Endothelial cell of umbilical vein (primary cell): ENCODE results near the gene CHN2. TPM values are rescaled to one million over a fixed set of nuclear protein-coding genes. Genes with fewer than 3 reads are reported as not detected.

Experiments
- BruUV-seq: library from RNA; stranded (reverse); fragments of 400-500 nt; replicated peaks from 2 replicates; lab custom pipeline; 2021; lab: Mats Ljungman, UMichigan
- CTCF ChIA-PET: fragments of 300-600, 350-600 bp; sonication (Branson Sonifier 250); formaldehyde crosslinking; loops from one replicate; lab custom pipeline; 2021; ENCODE audit warnings: antibody characterized with exemption, inconsistent platforms; lab: Charles Lee
- POLR2A ChIA-PET: fragments of 300-600, 350-600 bp; sonication (Branson Sonifier 250); formaldehyde crosslinking; loops from one replicate; lab custom pipeline; 2021; ENCODE audit warnings: antibody characterized with exemption, inconsistent platforms; lab: Charles Lee
- DNase-seq: peaks from one replicate; pipeline ENCODE4 v3.0.0-alpha.2; 2011; ENCODE audit warnings: low read depth, low spot score
- FAIRE-seq: peaks from 2 replicates; lab custom pipeline; 2011; peaks lifted over from hg19 to GRCh38; lab: Jason Lieb, UNC
- H2AFZ ChIP-seq: 2 replicates; pipeline ENCODE4 v1.6.0; 2012; ENCODE audit warnings: low read depth, low read length, control low read depth, inconsistent platforms
- H3K27ac ChIP-seq: 2 replicates; pipeline ENCODE4 v1.5.1; 2011; ENCODE audit warnings: low read depth, mild to moderate bottlenecking, control low read depth, low read length, moderate library complexity; ENCODE audit not compliant: insufficient read depth
- H3K27me3 ChIP-seq, 2 experiments: 2 replicates each; pipeline versions ENCODE4 v1.6.0 to v1.6.1; 2011; ENCODE audit warnings: low read length in 2 of 2, mixed read lengths in 1 of 2; ENCODE audit not compliant: control insufficient read depth in 2 of 2, insufficient read depth in 2 of 2
- H3K36me3 ChIP-seq, 2 experiments: 2 replicates in 1 of 2; 3 replicates in 1 of 2; pipeline ENCODE4 v1.5.1; 2011; ENCODE audit warnings: low read length in 2 of 2, mild to moderate bottlenecking in 1 of 2, moderate library complexity in 1 of 2; ENCODE audit not compliant: control insufficient read depth in 2 of 2, insufficient read depth in 2 of 2; ENCODE audit errors: extremely low read depth in 1 of 2
- H3K4me1 ChIP-seq: 3 replicates; pipeline ENCODE4 v1.5.1; 2011; ENCODE audit warnings: mild to moderate bottlenecking, low read length; ENCODE audit not compliant: control insufficient read depth, insufficient read depth; ENCODE audit errors: extremely low read depth
- H3K4me2 ChIP-seq: 2 replicates; pipeline ENCODE4 v1.6.1; 2011; ENCODE audit warnings: low read length, control low read depth, mixed read lengths; ENCODE audit not compliant: insufficient read depth
- H3K4me3 ChIP-seq, 3 experiments: fragments of 200-600 bp in 1 of 3; sonication (generic), shearing (Covaris generic) in 1 of 3; replicated peaks in 1 of 3; 2 replicates each; pipeline ENCODE4 v1.5.1; 2011 to 2016; ENCODE audit warnings: control low read depth in 3 of 3, low read length in 3 of 3, mild to moderate bottlenecking in 2 of 3, inconsistent platforms in 1 of 3, low read depth in 1 of 3, moderate library complexity in 1 of 3; ENCODE audit not compliant: insufficient read depth in 1 of 3
- H3K79me2 ChIP-seq: 2 replicates; pipeline ENCODE4 v1.6.0; 2012; ENCODE audit warnings: low read length, inconsistent platforms; ENCODE audit not compliant: control insufficient read depth, insufficient read depth
- H3K9ac ChIP-seq: replicated peaks from 2 replicates; pipeline ENCODE3; 2011; ENCODE audit warnings: low read length, control low read depth; ENCODE audit not compliant: insufficient read depth; ENCODE audit errors: extremely low read depth
- H3K9me1 ChIP-seq: replicated peaks from 3 replicates; pipeline ENCODE4 v1.6.0; 2011; ENCODE audit warnings: mild to moderate bottlenecking, low read length; ENCODE audit not compliant: control insufficient read depth, insufficient read depth; ENCODE audit errors: extremely low read depth
- H3K9me3 ChIP-seq: replicated peaks from 2 replicates; pipeline ENCODE4 v1.5.1; 2012; ENCODE audit warnings: low read length, inconsistent platforms; ENCODE audit not compliant: control insufficient read depth, insufficient read depth
- H4K20me1 ChIP-seq: replicated peaks from 2 replicates; pipeline ENCODE3; 2011; ENCODE audit warnings: mild to moderate bottlenecking, low read length; ENCODE audit not compliant: control insufficient read depth, insufficient read depth; ENCODE audit errors: extremely low read depth
- EZH2 ChIP-seq: IDR thresholded peaks from 2 replicates; pipeline ENCODE4 v1.6.1; 2012; ENCODE audit warnings: borderline replicate concordance, low read depth, mild to moderate bottlenecking, moderate library complexity, low read length, inconsistent platforms; ENCODE audit not compliant: severe bottlenecking
- FOS ChIP-seq: IDR thresholded peaks from 2 replicates; pipeline ENCODE4 v1.6.1; 2011; ENCODE audit warnings: mild to moderate bottlenecking, low read length, moderate library complexity, borderline replicate concordance; ENCODE audit not compliant: insufficient read depth
- GATA2 ChIP-seq: IDR thresholded peaks from 2 replicates; pipeline ENCODE4 v1.7.0; 2011; ENCODE audit warnings: low read depth, mild to moderate bottlenecking, moderate library complexity, mixed read lengths, low read length; ENCODE audit not compliant: insufficient read length, insufficient read depth
- JUN ChIP-seq: IDR thresholded peaks from 2 replicates; pipeline ENCODE4 v1.6.1; 2011; ENCODE audit warnings: borderline replicate concordance, low read depth; ENCODE audit not compliant: insufficient read length, insufficient read depth
- MYC ChIP-seq: IDR thresholded peaks from one replicate; pipeline ENCODE4 v1.6.1; 2011; ENCODE audit warnings: mild to moderate bottlenecking, low read depth, low read length
- POLR2A ChIP-seq: IDR thresholded peaks from 2 replicates; pipeline ENCODE4 v1.6.1; 2012; ENCODE audit warnings: low read depth, mild to moderate bottlenecking, control low read depth, low read length
- POLR2AphosphoS5 ChIP-seq: IDR thresholded peaks from 2 replicates; pipeline ENCODE4 v1.6.1; 2012; ENCODE audit warnings: low read depth, mild to moderate bottlenecking, control low read depth, low read length, moderate library complexity; ENCODE audit not compliant: insufficient read depth
- dilution Hi-C: fragments of 300-500 bp; cut with MboI; formaldehyde crosslinking; loops from one replicate; pipeline ENCODE4 v1.15.0; 2019; ENCODE audit warnings: low sequenced_read_pairs; ENCODE audit not compliant: extremely low pct_ligation_motif_present
- intact Hi-C: fragments of 100-400 bp; cut with micrococcal nuclease; formaldehyde crosslinking; loops from one replicate; pipeline ENCODE4 v1.10.0; 2022
- polyA plus RNA-seq, 4 experiments: library from polyadenylated mRNA; depleted of rRNA in 3 of 4; stranded (reverse) in 3 of 4; unstranded in 1 of 4; fragments of >200 nt; gene quantifications; 2 replicates each; pipeline versions ENCODE4 v1.2.1 to v1.2.3, GENCODE V29; 2011 to 2012; ENCODE audit warnings: missing spikeins in 1 of 4
- total RNA-seq: library from RNA; stranded (reverse); gene quantifications from 2 replicates; pipeline ENCODE4 v1.2.3, GENCODE V29; 2021
- TF ChIP-seq, protein P1 (sequence below), 2 donors: IDR thresholded peaks; 1 replicate in 1 of 2; 2 replicates in 1 of 2; pipeline ENCODE4 v1.5.1; 2011; ENCODE audit warnings: low read length in 2 of 2, mild to moderate bottlenecking in 2 of 2, moderate library complexity in 2 of 2, control low read depth in 1 of 2, inconsistent platforms in 1 of 2, low read depth in 1 of 2; ENCODE audit not compliant: insufficient read depth in 1 of 2; ENCODE audit errors: extremely low read depth in 1 of 2
- TF ChIP-seq, protein P2 (sequence below): IDR thresholded peaks from 2 replicates; pipeline ENCODE4 v1.6.1; 2011; ENCODE audit not compliant: insufficient read depth, insufficient read length

CHN2 gene
- total and polyA plus RNA-seq, 2 donors (not counting 3 experiments of a cell fraction or from before 2014, with no cell fraction given): 1.4 to 5.0 TPM

DNA sequence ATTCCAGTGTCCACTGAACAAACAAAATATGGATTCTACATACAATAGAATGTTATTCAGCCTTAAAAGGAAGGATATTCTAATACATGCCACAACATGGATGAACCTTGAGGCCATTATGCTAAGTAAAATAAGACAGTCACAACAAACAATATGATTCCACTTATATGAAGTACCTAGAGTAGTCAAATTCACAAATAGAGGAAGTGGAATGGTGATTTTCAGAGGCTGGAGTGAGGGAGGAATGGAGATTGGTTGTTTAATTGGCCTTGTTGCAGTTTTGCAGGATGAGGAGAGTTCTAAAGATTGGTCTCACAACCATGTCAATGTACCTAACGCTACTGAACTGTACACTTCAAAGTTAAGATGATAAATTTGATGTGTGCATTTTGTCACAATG lies 119.6 kb downstream of the CHN2 start:
- H2AFZ ChIP-seq: no peak overlapping the region
- no peaks in the 10 kb centered on the region for H3K79me2 ChIP-seq
- CTCF ChIA-PET: interaction anchor here (1.4 to 2.2 kb wide), 2 partner anchors 8 to 124 kb away, joined by 5 to 8 read pairs; no protein-coding TSS in a partner anchor
- no peak for DNase-seq
- dilution Hi-C loops (no loop called here), intact Hi-C loops (no loop called here)
- H3K4me1 ChIP-seq: no peaks in the 10 kb centered on the region
- H4K20me1 ChIP-seq: no peaks in the 10 kb centered on the region
- no peak overlapping the region for H3K9ac ChIP-seq
- no peak for FAIRE-seq
- no peak overlapping the region for H3K4me2 ChIP-seq
- H3K27ac ChIP-seq: no peak overlapping the region
- H3K36me3 ChIP-seq: no peaks in the 10 kb centered on the region
- no peaks in the 10 kb centered on the region for H3K9me1 ChIP-seq
- POLR2A ChIA-PET: no interaction called here
- no peak overlapping the region for H3K4me3 ChIP-seq
- peaks cover 16% of the 10 kb centered on the region in 2 experiments for H3K27me3 ChIP-seq
- BruUV-seq: no TSS peak
- no peaks in the 10 kb centered on the region for H3K9me3 ChIP-seq
- TF ChIP-seq POLR2AphosphoS5 (no peak), GATA2 (no peak)

DNA sequence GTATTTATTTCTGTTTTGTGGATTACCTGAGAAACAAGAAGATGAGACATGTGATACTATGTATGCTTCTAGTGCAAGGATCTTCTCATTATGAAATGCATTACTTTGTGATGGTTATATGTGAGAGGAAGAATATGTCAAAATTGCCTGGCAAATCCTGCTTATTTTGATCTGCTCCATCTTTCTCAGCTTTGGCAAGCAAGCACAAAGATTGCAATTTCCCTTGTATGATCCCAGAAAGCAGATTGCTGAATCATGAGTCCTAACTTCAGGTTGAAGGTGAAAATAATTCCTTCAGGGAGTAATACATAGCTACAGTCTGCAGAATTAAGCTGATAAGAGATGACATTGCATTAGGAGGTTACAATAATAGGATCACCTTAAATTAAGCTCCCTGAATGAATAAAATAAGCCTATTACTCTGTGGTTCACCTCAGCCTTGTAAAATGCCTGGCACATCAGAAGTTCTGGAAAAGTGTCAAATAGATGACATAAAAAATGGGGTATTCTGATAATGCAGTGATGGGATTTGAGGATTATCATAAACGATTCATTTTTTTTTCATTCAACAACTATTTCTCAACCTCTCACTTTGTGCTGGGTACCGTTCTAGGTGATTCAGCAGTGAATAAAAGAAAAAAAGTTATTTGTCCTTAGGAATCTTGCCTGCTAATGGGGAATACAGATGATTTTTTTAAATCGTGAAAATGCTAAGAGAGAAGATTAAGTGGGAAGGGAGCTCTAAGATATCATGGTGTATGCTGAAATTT lies 120.7 kb downstream of the CHN2 start:
- DNase-seq (no peak), FAIRE-seq (no peak)
- Histone ChIP-seq H3K9me1 (no peaks in the 10 kb centered on the region), H3K27me3 (peaks cover 16 to 20% of the 10 kb centered on the region in 2 experiments), H4K20me1 (no peaks in the 10 kb centered on the region), H3K27ac (no peak overlapping the region), H3K36me3 (no peaks in the 10 kb centered on the region), H3K9me3 (no peaks in the 10 kb centered on the region), H3K79me2 (no peaks in the 10 kb centered on the region), H3K4me3 (no peak overlapping the region), H3K4me2 (no peak overlapping the region), H2AFZ (no peak overlapping the region), H3K9ac (no peak overlapping the region), H3K4me1 (no peaks in the 10 kb centered on the region)
- dilution Hi-C loops: no loop called here
- ChIA-PET POLR2A (no interaction called here), CTCF (interaction anchor here (1.2 to 1.3 kb wide), 2 partner anchors 10 to 126 kb away, joined by 4 to 7 read pairs; no protein-coding TSS in a partner anchor)
- intact Hi-C loops: no loop called here
- BruUV-seq: no TSS peak
- TF ChIP-seq EZH2 (no peak), FOS (no peak), GATA2 (no peak), POLR2A (no peak), MYC (no peak), JUN (no peak), POLR2AphosphoS5 (no peak)
- TF ChIP-seq, protein P1, sequence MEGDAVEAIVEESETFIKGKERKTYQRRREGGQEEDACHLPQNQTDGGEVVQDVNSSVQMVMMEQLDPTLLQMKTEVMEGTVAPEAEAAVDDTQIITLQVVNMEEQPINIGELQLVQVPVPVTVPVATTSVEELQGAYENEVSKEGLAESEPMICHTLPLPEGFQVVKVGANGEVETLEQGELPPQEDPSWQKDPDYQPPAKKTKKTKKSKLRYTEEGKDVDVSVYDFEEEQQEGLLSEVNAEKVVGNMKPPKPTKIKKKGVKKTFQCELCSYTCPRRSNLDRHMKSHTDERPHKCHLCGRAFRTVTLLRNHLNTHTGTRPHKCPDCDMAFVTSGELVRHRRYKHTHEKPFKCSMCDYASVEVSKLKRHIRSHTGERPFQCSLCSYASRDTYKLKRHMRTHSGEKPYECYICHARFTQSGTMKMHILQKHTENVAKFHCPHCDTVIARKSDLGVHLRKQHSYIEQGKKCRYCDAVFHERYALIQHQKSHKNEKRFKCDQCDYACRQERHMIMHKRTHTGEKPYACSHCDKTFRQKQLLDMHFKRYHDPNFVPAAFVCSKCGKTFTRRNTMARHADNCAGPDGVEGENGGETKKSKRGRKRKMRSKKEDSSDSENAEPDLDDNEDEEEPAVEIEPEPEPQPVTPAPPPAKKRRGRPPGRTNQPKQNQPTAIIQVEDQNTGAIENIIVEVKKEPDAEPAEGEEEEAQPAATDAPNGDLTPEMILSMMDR (IDR thresholded peaks at IDR 0.05; ENCODE audit: extremely low read depth in 1 of 2, insufficient read depth in 1 of 2, low read depth in 1 of 2, low read length in 2 of 2): no peak
- TF ChIP-seq, protein P2, sequence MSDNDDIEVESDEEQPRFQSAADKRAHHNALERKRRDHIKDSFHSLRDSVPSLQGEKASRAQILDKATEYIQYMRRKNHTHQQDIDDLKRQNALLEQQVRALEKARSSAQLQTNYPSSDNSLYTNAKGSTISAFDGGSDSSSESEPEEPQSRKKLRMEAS: no peak
